Fibroblast of mammary gland (primary cell): ENCODE measurements around the gene CORO7.

Experiments
- DNase-seq: peaks from one replicate; pipeline ENCODE4 v3.0.0-alpha.2; 2010; ENCODE audit warnings: low read depth
- H3K4me3 ChIP-seq: 2 replicates; pipeline ENCODE4 v1.5.1; 2011; ENCODE audit warnings: low read depth, mild to moderate bottlenecking, low read length, moderate library complexity; ENCODE audit not compliant: control insufficient read depth
- TF ChIP-seq, protein P1 (sequence below): conservative IDR thresholded peaks from 2 replicates; pipeline ENCODE4 v1.5.1; 2011; ENCODE audit warnings: low read depth, low read length, inconsistent platforms; ENCODE audit not compliant: control insufficient read depth, insufficient read depth

CORO7 gene

DNA sequence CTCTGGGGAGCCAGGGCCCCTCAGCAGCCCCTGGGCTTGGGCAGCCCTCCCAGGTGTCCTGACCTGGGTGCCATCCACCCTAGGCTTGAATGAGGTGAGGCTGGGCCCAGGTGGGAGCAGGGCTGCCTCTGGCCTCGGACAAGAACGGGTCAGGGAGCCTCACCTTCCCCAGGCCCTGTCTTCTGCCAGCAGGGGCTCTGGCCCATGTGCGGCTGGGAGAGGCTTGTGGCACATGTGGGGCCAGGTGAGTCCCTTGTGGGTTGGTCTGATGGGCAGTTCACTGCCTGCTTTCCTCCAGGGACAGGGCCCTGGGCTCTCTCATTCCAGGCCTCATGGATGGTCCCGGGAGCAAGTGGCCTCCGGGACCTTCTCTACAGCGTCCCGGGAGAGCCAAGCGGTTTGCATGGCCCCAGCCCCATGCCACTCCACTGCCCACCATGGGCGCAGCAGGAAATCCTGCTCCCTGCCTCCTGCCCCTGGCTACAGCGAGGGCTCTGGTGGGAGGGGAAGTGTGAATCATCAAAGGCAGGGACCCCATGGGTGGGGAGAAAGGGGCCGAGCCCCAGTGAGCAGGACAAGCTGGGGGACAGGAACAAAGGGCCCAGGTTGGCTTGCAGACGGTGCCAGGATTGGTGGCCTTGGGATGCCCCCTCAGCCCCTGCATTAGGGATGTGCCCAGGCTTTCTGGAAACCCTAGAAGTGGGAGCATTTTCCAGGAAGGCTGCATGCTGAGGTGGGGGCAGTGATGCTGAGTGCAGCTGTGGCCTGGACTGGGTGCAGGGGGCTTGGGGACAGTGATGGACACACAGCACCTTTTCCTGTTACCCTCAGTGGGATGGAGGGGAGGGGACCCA, 32.6 kb downstream of the CORO7 start:
- H3K4me3 ChIP-seq: no peak overlapping the region
- TF ChIP-seq, protein P1, sequence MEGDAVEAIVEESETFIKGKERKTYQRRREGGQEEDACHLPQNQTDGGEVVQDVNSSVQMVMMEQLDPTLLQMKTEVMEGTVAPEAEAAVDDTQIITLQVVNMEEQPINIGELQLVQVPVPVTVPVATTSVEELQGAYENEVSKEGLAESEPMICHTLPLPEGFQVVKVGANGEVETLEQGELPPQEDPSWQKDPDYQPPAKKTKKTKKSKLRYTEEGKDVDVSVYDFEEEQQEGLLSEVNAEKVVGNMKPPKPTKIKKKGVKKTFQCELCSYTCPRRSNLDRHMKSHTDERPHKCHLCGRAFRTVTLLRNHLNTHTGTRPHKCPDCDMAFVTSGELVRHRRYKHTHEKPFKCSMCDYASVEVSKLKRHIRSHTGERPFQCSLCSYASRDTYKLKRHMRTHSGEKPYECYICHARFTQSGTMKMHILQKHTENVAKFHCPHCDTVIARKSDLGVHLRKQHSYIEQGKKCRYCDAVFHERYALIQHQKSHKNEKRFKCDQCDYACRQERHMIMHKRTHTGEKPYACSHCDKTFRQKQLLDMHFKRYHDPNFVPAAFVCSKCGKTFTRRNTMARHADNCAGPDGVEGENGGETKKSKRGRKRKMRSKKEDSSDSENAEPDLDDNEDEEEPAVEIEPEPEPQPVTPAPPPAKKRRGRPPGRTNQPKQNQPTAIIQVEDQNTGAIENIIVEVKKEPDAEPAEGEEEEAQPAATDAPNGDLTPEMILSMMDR: no peak
- no peak for DNase-seq

DNA sequence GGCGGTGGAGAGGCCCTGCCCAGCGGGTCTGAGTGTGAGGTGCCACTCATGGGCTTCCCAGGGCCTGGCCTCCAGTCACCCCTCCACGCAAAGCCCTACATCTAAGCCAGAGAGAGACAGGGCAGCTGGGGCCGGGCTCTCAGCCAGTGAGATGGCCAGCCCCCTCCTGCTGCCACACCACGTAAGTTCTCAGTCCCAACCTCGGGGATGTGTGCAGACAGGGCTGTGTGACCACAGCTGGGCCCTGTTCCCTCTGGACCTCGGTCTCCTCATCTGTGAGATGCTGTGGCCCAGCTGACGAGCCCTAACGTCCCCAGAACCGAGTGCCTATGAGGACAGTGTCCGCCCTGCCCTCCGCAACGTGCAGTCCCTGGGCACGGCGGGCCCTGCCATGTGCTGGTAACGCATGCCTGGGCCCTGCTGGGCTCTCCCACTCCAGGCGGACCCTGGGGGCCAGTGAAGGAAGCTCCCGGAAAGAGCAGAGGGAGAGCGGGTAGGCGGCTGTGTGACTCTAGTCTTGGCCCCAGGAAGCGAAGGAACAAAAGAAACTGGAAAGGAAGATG, 33.5 kb downstream of the CORO7 start:
- TF ChIP-seq, protein P1: no peak
- no peak for DNase-seq
- H3K4me3 ChIP-seq: no peak overlapping the region

DNA sequence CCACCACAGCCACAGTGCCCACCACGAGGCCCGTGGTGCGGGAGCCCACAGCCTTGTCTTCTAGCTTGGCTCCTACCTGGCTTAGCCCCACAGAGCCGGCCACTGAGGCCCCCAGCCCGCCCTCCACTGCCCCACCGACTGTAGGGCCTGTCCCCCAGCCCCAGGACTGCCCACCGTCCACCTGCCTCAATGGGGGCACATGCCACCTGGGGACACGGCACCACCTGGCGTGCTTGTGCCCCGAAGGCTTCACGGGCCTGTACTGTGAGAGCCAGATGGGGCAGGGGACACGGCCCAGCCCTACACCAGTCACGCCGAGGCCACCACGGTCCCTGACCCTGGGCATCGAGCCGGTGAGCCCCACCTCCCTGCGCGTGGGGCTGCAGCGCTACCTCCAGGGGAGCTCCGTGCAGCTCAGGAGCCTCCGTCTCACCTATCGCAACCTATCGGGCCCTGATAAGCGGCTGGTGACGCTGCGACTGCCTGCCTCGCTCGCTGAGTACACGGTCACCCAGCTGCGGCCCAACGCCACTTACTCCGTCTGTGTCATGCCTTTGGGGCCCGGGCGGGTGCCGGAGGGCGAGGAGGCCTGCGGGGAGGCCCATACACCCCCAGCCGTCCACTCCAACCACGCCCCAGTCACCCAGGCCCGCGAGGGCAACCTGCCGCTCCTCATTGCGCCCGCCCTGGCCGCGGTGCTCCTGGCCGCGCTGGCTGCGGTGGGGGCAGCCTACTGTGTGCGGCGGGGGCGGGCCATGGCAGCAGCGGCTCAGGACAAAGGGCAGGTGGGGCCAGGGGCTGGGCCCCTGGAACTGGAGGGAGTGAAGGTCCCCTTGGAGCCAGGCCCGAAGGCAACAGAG, 34.2 kb downstream of the CORO7 start:
- TF ChIP-seq, protein P1: no peak
- DNase-seq: no peak
- H3K4me3 ChIP-seq: no peak overlapping the region

DNA sequence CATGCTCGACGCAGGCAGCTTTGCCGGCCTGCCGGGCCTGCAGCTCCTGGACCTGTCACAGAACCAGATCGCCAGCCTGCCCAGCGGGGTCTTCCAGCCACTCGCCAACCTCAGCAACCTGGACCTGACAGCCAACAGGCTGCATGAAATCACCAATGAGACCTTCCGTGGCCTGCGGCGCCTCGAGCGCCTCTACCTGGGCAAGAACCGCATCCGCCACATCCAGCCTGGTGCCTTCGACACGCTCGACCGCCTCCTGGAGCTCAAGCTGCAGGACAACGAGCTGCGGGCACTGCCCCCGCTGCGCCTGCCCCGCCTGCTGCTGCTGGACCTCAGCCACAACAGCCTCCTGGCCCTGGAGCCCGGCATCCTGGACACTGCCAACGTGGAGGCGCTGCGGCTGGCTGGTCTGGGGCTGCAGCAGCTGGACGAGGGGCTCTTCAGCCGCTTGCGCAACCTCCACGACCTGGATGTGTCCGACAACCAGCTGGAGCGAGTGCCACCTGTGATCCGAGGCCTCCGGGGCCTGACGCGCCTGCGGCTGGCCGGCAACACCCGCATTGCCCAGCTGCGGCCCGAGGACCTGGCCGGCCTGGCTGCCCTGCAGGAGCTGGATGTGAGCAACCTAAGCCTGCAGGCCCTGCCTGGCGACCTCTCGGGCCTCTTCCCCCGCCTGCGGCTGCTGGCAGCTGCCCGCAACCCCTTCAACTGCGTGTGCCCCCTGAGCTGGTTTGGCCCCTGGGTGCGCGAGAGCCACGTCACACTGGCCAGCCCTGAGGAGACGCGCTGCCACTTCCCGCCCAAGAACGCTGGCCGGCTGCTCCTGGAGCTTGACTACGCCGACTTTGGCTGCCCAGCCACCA, 35.1 kb downstream of the CORO7 start:
- TF ChIP-seq, protein P1: no peak
- no peak for DNase-seq
- no peak overlapping the region for H3K4me3 ChIP-seq

DNA sequence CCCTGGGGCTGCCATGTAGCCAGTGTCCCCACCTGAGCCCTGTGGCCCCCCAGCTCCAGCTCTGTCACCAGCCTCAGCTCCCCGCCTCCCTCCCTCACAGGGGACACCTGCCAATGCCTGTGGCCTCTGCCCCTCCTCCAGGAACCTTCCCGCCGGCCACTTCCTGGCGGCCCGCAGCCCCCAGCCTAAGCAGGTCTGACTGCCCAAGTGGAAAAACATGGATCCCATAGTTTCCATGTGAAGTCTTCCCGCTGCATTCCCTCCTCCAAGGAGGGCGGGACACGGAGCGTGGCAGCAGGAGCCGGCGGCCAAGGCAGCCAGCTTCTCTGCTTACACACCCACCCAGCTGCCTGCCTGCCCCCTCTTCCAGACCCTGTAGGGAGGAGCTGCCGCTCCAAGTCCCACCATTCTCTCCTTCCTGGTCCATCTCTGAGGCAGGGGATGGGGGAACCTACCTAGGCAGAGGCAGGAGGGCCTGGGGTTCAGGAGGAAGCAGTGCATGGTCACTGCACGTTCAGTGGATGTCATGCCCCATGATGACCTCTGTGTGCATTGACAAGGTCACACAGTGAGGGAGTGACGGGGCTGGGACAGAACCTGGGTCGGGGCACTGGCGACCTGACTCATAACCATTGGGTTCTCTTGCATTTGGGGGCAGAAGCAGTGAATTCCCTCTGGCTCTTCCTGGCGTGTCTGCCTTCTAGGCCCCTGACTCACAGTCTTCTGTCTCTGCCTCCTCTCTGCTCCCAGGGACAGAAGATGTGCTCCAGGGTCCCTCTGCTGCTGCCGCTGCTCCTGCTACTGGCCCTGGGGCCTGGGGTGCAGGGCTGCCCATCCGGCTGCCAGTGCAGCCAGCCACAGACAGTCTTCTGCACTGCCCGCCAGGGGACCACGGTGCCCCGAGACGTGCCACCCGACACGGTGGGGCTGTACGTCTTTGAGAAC, 36.0 kb downstream of the CORO7 start:
- no peak overlapping the region for H3K4me3 ChIP-seq
- TF ChIP-seq, protein P1: no peak
- DNase-seq: no peak
